PC-9 (cell line): ENCODE results near the gene PHLPP2.

Experiments
- EZH2 ChIP-seq: fragments of 200-600 bp; sonication (generic); IDR thresholded peaks from 2 replicates; pipeline ENCODE4 v1.8.0; 2017; ENCODE audit warnings: antibody characterized with exemption, low read depth
- TF ChIP-seq, protein P1 (sequence below): fragments of 200-600 bp; sonication (generic); conservative IDR thresholded peaks from 2 replicates; pipeline ENCODE4 v1.6.1; 2017; ENCODE audit warnings: mixed run types, antibody characterized with exemption, mild to moderate bottlenecking, moderate library complexity

DNA sequence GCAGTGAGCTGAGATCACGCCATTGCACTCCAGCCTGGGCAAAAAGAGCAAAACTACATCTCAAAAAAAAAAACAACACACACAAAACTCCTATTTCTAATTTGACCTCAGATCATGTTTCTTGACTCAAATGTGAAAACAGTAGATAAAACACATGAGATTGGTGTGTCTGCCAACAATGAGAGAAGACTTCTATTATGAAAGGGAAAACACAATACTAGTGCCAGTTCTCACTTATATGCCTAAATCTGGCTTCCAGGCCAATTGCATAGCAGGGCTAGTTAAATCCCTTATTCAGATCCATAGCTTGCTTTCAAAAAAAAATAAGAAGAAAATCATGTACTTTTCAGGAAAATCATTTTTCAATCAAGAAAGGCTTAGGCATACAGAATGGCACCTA, 44.7 kb upstream of the PHLPP2 start:
- TF ChIP-seq, protein P1, sequence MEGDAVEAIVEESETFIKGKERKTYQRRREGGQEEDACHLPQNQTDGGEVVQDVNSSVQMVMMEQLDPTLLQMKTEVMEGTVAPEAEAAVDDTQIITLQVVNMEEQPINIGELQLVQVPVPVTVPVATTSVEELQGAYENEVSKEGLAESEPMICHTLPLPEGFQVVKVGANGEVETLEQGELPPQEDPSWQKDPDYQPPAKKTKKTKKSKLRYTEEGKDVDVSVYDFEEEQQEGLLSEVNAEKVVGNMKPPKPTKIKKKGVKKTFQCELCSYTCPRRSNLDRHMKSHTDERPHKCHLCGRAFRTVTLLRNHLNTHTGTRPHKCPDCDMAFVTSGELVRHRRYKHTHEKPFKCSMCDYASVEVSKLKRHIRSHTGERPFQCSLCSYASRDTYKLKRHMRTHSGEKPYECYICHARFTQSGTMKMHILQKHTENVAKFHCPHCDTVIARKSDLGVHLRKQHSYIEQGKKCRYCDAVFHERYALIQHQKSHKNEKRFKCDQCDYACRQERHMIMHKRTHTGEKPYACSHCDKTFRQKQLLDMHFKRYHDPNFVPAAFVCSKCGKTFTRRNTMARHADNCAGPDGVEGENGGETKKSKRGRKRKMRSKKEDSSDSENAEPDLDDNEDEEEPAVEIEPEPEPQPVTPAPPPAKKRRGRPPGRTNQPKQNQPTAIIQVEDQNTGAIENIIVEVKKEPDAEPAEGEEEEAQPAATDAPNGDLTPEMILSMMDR: no peak
- no peak for TF ChIP-seq EZH2
